Activated T-helper 2 cell treated with anti-CD3 and anti-CD28 coated beads, Interferon-gamma antibody, Interleukin-2, Interleukin-4, amounts not matched to agents 10 μg/mL and 5 μg/mL and 100 μg/mL, durations not matched to agents 14 hours and 24 hours and 36 hours (primary cell): ENCODE measurements around the gene STMP1. TPM values are rescaled to one million over a fixed set of nuclear protein-coding genes. Genes with fewer than 3 reads are reported as not detected.
A peak's percentile ranks its signal among the peaks of the same experiment; 100 is the strongest.
"Not testable (repeated sequence)": the region's sequence is repeated elsewhere in the genome, so short reads cannot be mapped to it uniquely, and the experiment has no call there.

Experiments
- DNase-seq: peaks from one replicate; pipeline ENCODE4 v3.0.0; 2021; ENCODE audit warnings: low spot score
- H3K27ac Mint-ChIP-seq: one replicate; pipeline ENCODE4 v1.8.0; 2021; ENCODE audit warnings: mixed read lengths
- H3K27me3 Mint-ChIP-seq: one replicate; pipeline ENCODE4 v1.8.0; 2021; ENCODE audit warnings: low read depth, mixed read lengths
- H3K36me3 Mint-ChIP-seq: one replicate; pipeline ENCODE4 v1.8.0; 2021; ENCODE audit warnings: low read depth, mixed read lengths
- H3K4me1 Mint-ChIP-seq: one replicate; pipeline ENCODE4 v1.8.0; 2021; ENCODE audit warnings: low read depth, mixed read lengths
- H3K4me3 Mint-ChIP-seq: one replicate; pipeline ENCODE4 v1.8.0; 2021; ENCODE audit warnings: low read depth, mild to moderate bottlenecking, moderate library complexity, mixed read lengths
- H3K9me3 Mint-ChIP-seq: one replicate; pipeline ENCODE4 v1.8.0; 2021; ENCODE audit warnings: mixed read lengths
- intact Hi-C: fragments of 100-400 bp; cut with micrococcal nuclease; formaldehyde crosslinking; loops from one replicate; pipeline ENCODE4 v1.15.1; 2023
- total RNA-seq: library from RNA; stranded (reverse); gene quantifications from 2 replicates; pipeline ENCODE4 v1.2.3, GENCODE V29; 2022

Gene STMP1
- total RNA-seq: 24.3 and 25.1 TPM in 2 replicates

- peak; percentile 92 for DNase-seq
- Mint-ChIP-seq H3K4me3 (peak within 1 kb of the TSS; percentile 95), H3K4me1 (peaks cover 28% of the 10 kb centered on the region), H3K36me3 (peaks cover 17% of the 10 kb centered on the region), H3K27ac (peak within 1 kb of the TSS; percentile 91), H3K27me3 (no peaks in the 10 kb centered on the region), H3K9me3 (no peaks in the 10 kb centered on the region)
- intact Hi-C loops: loop anchor here (1.0 to 10.0 kb wide), 7 partner anchors 50 to 1208 kb away; partner anchors contain the start of genes AKR1B1, BPGM, CNOT4 and CYREN
Observed at GRCh38 chr7:135662373-135663114, at the start of gene STMP1. Gene STMP1, plus strand, starts transcription at chr7:135662514.

- no peak overlapping the region for H3K27ac Mint-ChIP-seq
- H3K4me1 Mint-ChIP-seq: no peaks in the 10 kb centered on the region
- no peak for DNase-seq
- H3K4me3 Mint-ChIP-seq: no peak overlapping the region
- no peaks in the 10 kb centered on the region for H3K27me3 Mint-ChIP-seq
- intact Hi-C loops: no loop called here
- no peaks in the 10 kb centered on the region for H3K9me3 Mint-ChIP-seq
- H3K36me3 Mint-ChIP-seq: peaks cover 62% of the 10 kb centered on the region
Observed at GRCh38 chr7:135616136-135616535, 46.2 kb upstream of the STMP1 start.

DNA sequence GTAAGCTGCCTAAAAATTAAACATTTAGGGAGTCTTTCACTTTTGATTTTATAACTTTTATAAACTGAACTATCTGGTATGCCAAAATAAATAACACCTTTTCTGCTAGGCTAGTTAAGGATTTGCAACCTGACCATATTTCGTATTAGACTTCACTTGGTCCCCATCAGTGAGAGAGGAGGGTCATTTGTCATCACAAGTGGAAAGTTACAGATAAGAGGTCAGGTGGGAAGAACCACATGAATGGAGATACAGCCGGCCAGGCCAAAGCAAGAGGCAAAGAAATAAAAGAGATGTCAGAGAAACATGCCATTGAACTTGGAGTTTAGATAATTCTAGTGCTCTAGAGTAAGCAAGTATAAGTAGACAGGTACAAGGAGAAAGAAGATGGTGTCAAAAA, 44.5 kb upstream of the STMP1 start:
- no peaks in the 10 kb centered on the region for H3K4me1 Mint-ChIP-seq
- H3K27me3 Mint-ChIP-seq: no peaks in the 10 kb centered on the region
- H3K27ac Mint-ChIP-seq: no peak overlapping the region
- H3K36me3 Mint-ChIP-seq: peaks cover 57% of the 10 kb centered on the region
- H3K4me3 Mint-ChIP-seq: no peak overlapping the region
- intact Hi-C loops: no loop called here
- no peak for DNase-seq
- no peaks in the 10 kb centered on the region for H3K9me3 Mint-ChIP-seq

- Mint-ChIP-seq H3K4me3 (no peak overlapping the region), H3K27me3 (no peaks in the 10 kb centered on the region), H3K36me3 (peaks cover 53% of the 10 kb centered on the region), H3K4me1 (no peaks in the 10 kb centered on the region), H3K9me3 (no peaks in the 10 kb centered on the region), H3K27ac (no peak overlapping the region)
- intact Hi-C loops: no loop called here
- no peak for DNase-seq
Observed at GRCh38 chr7:135618510-135618909, 43.8 kb upstream of the STMP1 start.

GRCh38 chr7:135620447-135620846, 41.9 kb upstream of the STMP1 start:
- Mint-ChIP-seq H3K4me3 (no peak overlapping the region), H3K27ac (no peak overlapping the region), H3K27me3 (no peaks in the 10 kb centered on the region), H3K36me3 (peaks cover 62% of the 10 kb centered on the region), H3K9me3 (no peaks in the 10 kb centered on the region), H3K4me1 (no peaks in the 10 kb centered on the region)
- intact Hi-C loops: no loop called here
- no peak for DNase-seq

DNA sequence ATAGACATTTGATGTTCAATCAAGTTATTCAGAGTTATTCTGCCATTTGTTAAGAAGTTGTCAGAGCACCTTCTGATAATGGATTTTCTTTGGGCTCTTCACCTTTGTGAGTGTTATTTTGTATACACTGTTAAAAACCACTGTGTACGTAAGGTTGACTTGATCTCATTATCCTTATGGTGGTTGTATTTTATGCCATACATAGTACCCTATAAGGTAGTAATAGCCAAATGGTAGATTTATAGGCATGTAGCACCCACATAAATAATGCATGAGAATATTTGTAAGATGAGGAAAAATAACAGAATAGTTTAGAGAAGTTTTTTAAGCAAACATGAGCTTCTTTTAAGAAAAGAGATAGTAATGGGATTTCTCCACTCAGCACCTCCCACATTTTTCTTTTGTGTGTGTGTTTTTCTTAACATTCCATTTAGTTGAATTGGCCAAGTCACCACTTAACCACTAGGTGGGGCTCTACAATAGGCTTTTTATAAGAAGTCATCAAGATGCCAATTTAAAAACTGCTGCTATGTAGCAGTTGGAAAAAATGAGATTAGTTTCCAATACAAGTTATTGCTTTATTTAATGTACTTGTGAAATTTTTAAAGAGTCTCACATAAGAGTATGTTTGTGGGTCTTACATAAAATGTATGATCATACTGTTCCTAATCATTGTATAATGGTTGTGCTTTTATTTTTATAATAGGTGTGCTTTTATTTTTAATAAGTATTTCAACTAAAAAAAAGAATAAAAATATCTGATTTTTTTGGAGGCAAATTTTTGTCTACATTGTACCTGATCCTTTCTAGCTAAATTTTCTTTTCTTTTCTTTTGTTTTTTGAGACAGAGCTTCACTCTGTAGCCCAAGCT, 41.1 kb upstream of the STMP1 start:
- Mint-ChIP-seq H3K27ac (no peak overlapping the region), H3K36me3 (peaks cover 63% of the 10 kb centered on the region), H3K27me3 (no peaks in the 10 kb centered on the region), H3K4me1 (peaks cover under 1% of the 10 kb centered on the region), H3K9me3 (no peaks in the 10 kb centered on the region), H3K4me3 (no peak overlapping the region)
- no peak for DNase-seq
- intact Hi-C loops: no loop called here

GRCh38 chr7:135634191-135634878, 28.0 kb upstream of the STMP1 start:
- no peak for DNase-seq
- Mint-ChIP-seq H3K27ac (no peak overlapping the region), H3K27me3 (no peaks in the 10 kb centered on the region), H3K4me3 (no peak overlapping the region), H3K36me3 (peaks cover 74% of the 10 kb centered on the region), H3K4me1 (no peaks in the 10 kb centered on the region), H3K9me3 (no peaks in the 10 kb centered on the region)
- intact Hi-C loops: no loop called here

GRCh38 chr7:135639690-135640089, 22.6 kb upstream of the STMP1 start:
- H3K27ac Mint-ChIP-seq, intact Hi-C loops, DNase-seq, H3K4me1 Mint-ChIP-seq, H3K27me3 Mint-ChIP-seq, H3K9me3 Mint-ChIP-seq, H3K4me3 Mint-ChIP-seq: not testable (repeated sequence)
- H3K36me3 Mint-ChIP-seq: peaks cover 70% of the 10 kb centered on the region

- no peak overlapping the region for H3K4me3 Mint-ChIP-seq
- H3K27ac Mint-ChIP-seq: peak overlapping the region; percentile 8
- no peaks in the 10 kb centered on the region for H3K9me3 Mint-ChIP-seq
- H3K27me3 Mint-ChIP-seq: no peaks in the 10 kb centered on the region
- H3K36me3 Mint-ChIP-seq: peaks cover 67% of the 10 kb centered on the region
- intact Hi-C loops: no loop called here
- peaks cover 3% of the 10 kb centered on the region for H3K4me1 Mint-ChIP-seq
- DNase-seq: no peak
Observed at GRCh38 chr7:135644154-135644553, 18.2 kb upstream of the STMP1 start.

DNA sequence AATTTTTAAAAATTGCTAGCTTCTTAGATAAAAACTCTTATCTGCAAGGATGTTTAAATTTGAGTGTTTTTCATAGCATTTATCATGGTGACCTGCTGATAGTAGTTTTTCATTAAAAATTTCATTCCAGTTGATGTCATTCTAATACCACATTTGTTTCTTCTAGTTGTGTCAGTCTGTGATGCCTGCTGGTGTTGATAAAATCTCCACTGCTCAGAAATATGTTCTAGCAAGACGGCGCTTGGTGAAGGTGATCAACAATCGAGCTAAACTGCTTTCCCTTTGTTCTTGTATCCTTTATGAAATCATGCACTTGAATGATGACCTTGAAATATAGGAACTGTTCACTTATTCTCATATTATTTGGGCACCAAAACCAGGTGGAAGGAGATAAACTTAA, 17.6 kb upstream of the STMP1 start:
- Mint-ChIP-seq H3K36me3 (peaks cover 65% of the 10 kb centered on the region), H3K9me3 (no peaks in the 10 kb centered on the region), H3K27ac (no peak overlapping the region), H3K4me1 (peaks cover 3% of the 10 kb centered on the region), H3K4me3 (no peak overlapping the region), H3K27me3 (no peaks in the 10 kb centered on the region)
- DNase-seq: no peak
- intact Hi-C loops: loop anchor here (1.0 kb wide), 2 partner anchors 132 to 363 kb away; no protein-coding TSS in a partner anchor

GRCh38 chr7:135645296-135645904, 16.9 kb upstream of the STMP1 start:
- Mint-ChIP-seq H3K36me3 (peaks cover 60% of the 10 kb centered on the region), H3K4me3 (no peak overlapping the region), H3K9me3 (no peaks in the 10 kb centered on the region), H3K4me1 (peaks cover 3% of the 10 kb centered on the region), H3K27me3 (no peaks in the 10 kb centered on the region), H3K27ac (no peak overlapping the region)
- intact Hi-C loops: loop anchor here (1.0 kb wide), 2 partner anchors 133 to 364 kb away; no protein-coding TSS in a partner anchor
- no peak for DNase-seq

GRCh38 chr7:135647755-135648154, 14.6 kb upstream of the STMP1 start:
- no peak for DNase-seq
- Mint-ChIP-seq H3K9me3 (no peaks in the 10 kb centered on the region), H3K36me3 (peaks cover 44% of the 10 kb centered on the region), H3K4me1 (peaks cover 3% of the 10 kb centered on the region), H3K27ac (no peak overlapping the region), H3K4me3 (no peak overlapping the region), H3K27me3 (no peaks in the 10 kb centered on the region)
- intact Hi-C loops: no loop called here
